Endothelial cell of umbilical vein (primary cell): Measurements from ENCODE around the gene DMRT3. TPM values are rescaled to one million over a fixed set of nuclear protein-coding genes. Genes with fewer than 3 reads are reported as not detected.

Source experiments
- BruUV-seq: library from RNA; stranded (reverse); fragments of 400-500 nt; replicated peaks from 2 replicates; lab custom pipeline; 2021; lab: Mats Ljungman, UMichigan
- CTCF ChIA-PET: fragments of 300-600, 350-600 bp; sonication (Branson Sonifier 250); formaldehyde crosslinking; loops from one replicate; lab custom pipeline; 2021; ENCODE audit warnings: antibody characterized with exemption, inconsistent platforms; lab: Charles Lee
- POLR2A ChIA-PET: fragments of 300-600, 350-600 bp; sonication (Branson Sonifier 250); formaldehyde crosslinking; loops from one replicate; lab custom pipeline; 2021; ENCODE audit warnings: antibody characterized with exemption, inconsistent platforms; lab: Charles Lee
- DNase-seq: peaks from one replicate; pipeline ENCODE4 v3.0.0-alpha.2; 2011; ENCODE audit warnings: low read depth, low spot score
- FAIRE-seq: peaks from 2 replicates; lab custom pipeline; 2011; peaks lifted over from hg19 to GRCh38; lab: Jason Lieb, UNC
- H2AFZ ChIP-seq: 2 replicates; pipeline ENCODE4 v1.6.0; 2012; ENCODE audit warnings: low read depth, low read length, control low read depth, inconsistent platforms
- H3K27ac ChIP-seq: 2 replicates; pipeline ENCODE4 v1.5.1; 2011; ENCODE audit warnings: low read depth, mild to moderate bottlenecking, control low read depth, low read length, moderate library complexity; ENCODE audit not compliant: insufficient read depth
- H3K27me3 ChIP-seq, 2 experiments: 2 replicates each; pipeline versions ENCODE4 v1.6.0 to v1.6.1; 2011; ENCODE audit warnings: low read length in 2 of 2, mixed read lengths in 1 of 2; ENCODE audit not compliant: control insufficient read depth in 2 of 2, insufficient read depth in 2 of 2
- H3K36me3 ChIP-seq, 2 experiments: 2 replicates in 1 of 2; 3 replicates in 1 of 2; pipeline ENCODE4 v1.5.1; 2011; ENCODE audit warnings: low read length in 2 of 2, mild to moderate bottlenecking in 1 of 2, moderate library complexity in 1 of 2; ENCODE audit not compliant: control insufficient read depth in 2 of 2, insufficient read depth in 2 of 2; ENCODE audit errors: extremely low read depth in 1 of 2
- H3K4me1 ChIP-seq: 3 replicates; pipeline ENCODE4 v1.5.1; 2011; ENCODE audit warnings: mild to moderate bottlenecking, low read length; ENCODE audit not compliant: control insufficient read depth, insufficient read depth; ENCODE audit errors: extremely low read depth
- H3K4me2 ChIP-seq: 2 replicates; pipeline ENCODE4 v1.6.1; 2011; ENCODE audit warnings: low read length, control low read depth, mixed read lengths; ENCODE audit not compliant: insufficient read depth
- H3K4me3 ChIP-seq, 3 experiments: fragments of 200-600 bp in 1 of 3; sonication (generic), shearing (Covaris generic) in 1 of 3; replicated peaks in 1 of 3; 2 replicates each; pipeline ENCODE4 v1.5.1; 2011 to 2016; ENCODE audit warnings: control low read depth in 3 of 3, low read length in 3 of 3, mild to moderate bottlenecking in 2 of 3, inconsistent platforms in 1 of 3, low read depth in 1 of 3, moderate library complexity in 1 of 3; ENCODE audit not compliant: insufficient read depth in 1 of 3
- H3K79me2 ChIP-seq: 2 replicates; pipeline ENCODE4 v1.6.0; 2012; ENCODE audit warnings: low read length, inconsistent platforms; ENCODE audit not compliant: control insufficient read depth, insufficient read depth
- H3K9ac ChIP-seq: replicated peaks from 2 replicates; pipeline ENCODE3; 2011; ENCODE audit warnings: low read length, control low read depth; ENCODE audit not compliant: insufficient read depth; ENCODE audit errors: extremely low read depth
- H3K9me1 ChIP-seq: replicated peaks from 3 replicates; pipeline ENCODE4 v1.6.0; 2011; ENCODE audit warnings: mild to moderate bottlenecking, low read length; ENCODE audit not compliant: control insufficient read depth, insufficient read depth; ENCODE audit errors: extremely low read depth
- H3K9me3 ChIP-seq: replicated peaks from 2 replicates; pipeline ENCODE4 v1.5.1; 2012; ENCODE audit warnings: low read length, inconsistent platforms; ENCODE audit not compliant: control insufficient read depth, insufficient read depth
- H4K20me1 ChIP-seq: replicated peaks from 2 replicates; pipeline ENCODE3; 2011; ENCODE audit warnings: mild to moderate bottlenecking, low read length; ENCODE audit not compliant: control insufficient read depth, insufficient read depth; ENCODE audit errors: extremely low read depth
- EZH2 ChIP-seq: IDR thresholded peaks from 2 replicates; pipeline ENCODE4 v1.6.1; 2012; ENCODE audit warnings: borderline replicate concordance, low read depth, mild to moderate bottlenecking, moderate library complexity, low read length, inconsistent platforms; ENCODE audit not compliant: severe bottlenecking
- FOS ChIP-seq: IDR thresholded peaks from 2 replicates; pipeline ENCODE4 v1.6.1; 2011; ENCODE audit warnings: mild to moderate bottlenecking, low read length, moderate library complexity, borderline replicate concordance; ENCODE audit not compliant: insufficient read depth
- GATA2 ChIP-seq: IDR thresholded peaks from 2 replicates; pipeline ENCODE4 v1.7.0; 2011; ENCODE audit warnings: low read depth, mild to moderate bottlenecking, moderate library complexity, mixed read lengths, low read length; ENCODE audit not compliant: insufficient read length, insufficient read depth
- JUN ChIP-seq: IDR thresholded peaks from 2 replicates; pipeline ENCODE4 v1.6.1; 2011; ENCODE audit warnings: borderline replicate concordance, low read depth; ENCODE audit not compliant: insufficient read length, insufficient read depth
- POLR2A ChIP-seq: IDR thresholded peaks from 2 replicates; pipeline ENCODE4 v1.6.1; 2012; ENCODE audit warnings: low read depth, mild to moderate bottlenecking, control low read depth, low read length
- POLR2AphosphoS5 ChIP-seq: IDR thresholded peaks from 2 replicates; pipeline ENCODE4 v1.6.1; 2012; ENCODE audit warnings: low read depth, mild to moderate bottlenecking, control low read depth, low read length, moderate library complexity; ENCODE audit not compliant: insufficient read depth
- dilution Hi-C: fragments of 300-500 bp; cut with MboI; formaldehyde crosslinking; loops from one replicate; pipeline ENCODE4 v1.15.0; 2019; ENCODE audit warnings: low sequenced_read_pairs; ENCODE audit not compliant: extremely low pct_ligation_motif_present
- intact Hi-C: fragments of 100-400 bp; cut with micrococcal nuclease; formaldehyde crosslinking; loops from one replicate; pipeline ENCODE4 v1.10.0; 2022
- polyA plus RNA-seq, 4 experiments: library from polyadenylated mRNA; depleted of rRNA in 3 of 4; stranded (reverse) in 3 of 4; unstranded in 1 of 4; fragments of >200 nt; gene quantifications; 2 replicates each; pipeline versions ENCODE4 v1.2.1 to v1.2.3, GENCODE V29; 2011 to 2012; ENCODE audit warnings: missing spikeins in 1 of 4
- total RNA-seq: library from RNA; stranded (reverse); gene quantifications from 2 replicates; pipeline ENCODE4 v1.2.3, GENCODE V29; 2021
- TF ChIP-seq, protein P1 (sequence below), 2 donors: IDR thresholded peaks; 1 replicate in 1 of 2; 2 replicates in 1 of 2; pipeline ENCODE4 v1.5.1; 2011; ENCODE audit warnings: low read length in 2 of 2, mild to moderate bottlenecking in 2 of 2, moderate library complexity in 2 of 2, control low read depth in 1 of 2, inconsistent platforms in 1 of 2, low read depth in 1 of 2; ENCODE audit not compliant: insufficient read depth in 1 of 2; ENCODE audit errors: extremely low read depth in 1 of 2
- TF ChIP-seq, protein P2 (sequence below): IDR thresholded peaks from 2 replicates; pipeline ENCODE4 v1.6.1; 2011; ENCODE audit not compliant: insufficient read depth, insufficient read length

The DMRT3 gene
- total and polyA plus RNA-seq, 2 donors (not counting 3 experiments of a cell fraction or from before 2014, with no cell fraction given), result not detected

DNA sequence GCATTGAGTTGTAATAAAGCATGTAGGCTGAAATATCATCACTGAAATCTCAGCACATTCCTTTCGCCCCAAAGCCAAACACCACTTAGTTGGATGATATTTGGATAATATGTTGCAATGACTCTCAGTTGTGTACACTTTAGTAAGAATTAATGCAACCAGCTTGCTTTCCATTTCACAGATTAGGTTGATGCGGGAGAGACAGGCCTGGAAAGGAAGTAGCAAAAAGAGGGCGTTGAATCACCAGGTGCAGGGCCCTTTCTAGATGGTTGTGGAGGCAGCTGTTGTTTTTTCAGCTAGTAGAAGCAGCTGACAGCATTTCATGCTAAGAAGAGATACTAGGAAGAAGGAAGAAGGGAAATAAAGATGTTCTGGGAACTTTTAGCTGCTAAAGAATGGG lies 30.9 kb downstream of the DMRT3 start:
- TF ChIP-seq GATA2, result no peak
- TF ChIP-seq, protein P1, sequence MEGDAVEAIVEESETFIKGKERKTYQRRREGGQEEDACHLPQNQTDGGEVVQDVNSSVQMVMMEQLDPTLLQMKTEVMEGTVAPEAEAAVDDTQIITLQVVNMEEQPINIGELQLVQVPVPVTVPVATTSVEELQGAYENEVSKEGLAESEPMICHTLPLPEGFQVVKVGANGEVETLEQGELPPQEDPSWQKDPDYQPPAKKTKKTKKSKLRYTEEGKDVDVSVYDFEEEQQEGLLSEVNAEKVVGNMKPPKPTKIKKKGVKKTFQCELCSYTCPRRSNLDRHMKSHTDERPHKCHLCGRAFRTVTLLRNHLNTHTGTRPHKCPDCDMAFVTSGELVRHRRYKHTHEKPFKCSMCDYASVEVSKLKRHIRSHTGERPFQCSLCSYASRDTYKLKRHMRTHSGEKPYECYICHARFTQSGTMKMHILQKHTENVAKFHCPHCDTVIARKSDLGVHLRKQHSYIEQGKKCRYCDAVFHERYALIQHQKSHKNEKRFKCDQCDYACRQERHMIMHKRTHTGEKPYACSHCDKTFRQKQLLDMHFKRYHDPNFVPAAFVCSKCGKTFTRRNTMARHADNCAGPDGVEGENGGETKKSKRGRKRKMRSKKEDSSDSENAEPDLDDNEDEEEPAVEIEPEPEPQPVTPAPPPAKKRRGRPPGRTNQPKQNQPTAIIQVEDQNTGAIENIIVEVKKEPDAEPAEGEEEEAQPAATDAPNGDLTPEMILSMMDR (IDR thresholded peaks at IDR 0.05; ENCODE audit: extremely low read depth in 1 of 2, insufficient read depth in 1 of 2, low read depth in 1 of 2, low read length in 2 of 2), result no peak
- TF ChIP-seq, protein P2, sequence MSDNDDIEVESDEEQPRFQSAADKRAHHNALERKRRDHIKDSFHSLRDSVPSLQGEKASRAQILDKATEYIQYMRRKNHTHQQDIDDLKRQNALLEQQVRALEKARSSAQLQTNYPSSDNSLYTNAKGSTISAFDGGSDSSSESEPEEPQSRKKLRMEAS, result no peak
- TF ChIP-seq POLR2AphosphoS5, result no peak
- no peak for TF ChIP-seq EZH2
- no peak for TF ChIP-seq POLR2A
- no peak for TF ChIP-seq JUN
- TF ChIP-seq FOS, result no peak
- DNase-seq, result no peak
- BruUV-seq, result no TSS peak
- no peaks in the 10 kb centered on the region for H3K79me2 ChIP-seq
- H3K4me3 ChIP-seq, result no peak overlapping the region
- H3K4me2 ChIP-seq, result no peak overlapping the region
- ChIA-PET POLR2A (no interaction called here), CTCF (interaction anchor here (1.1 kb wide), 1 partner anchor 117 kb away, joined by 4 read pairs; no protein-coding TSS in a partner anchor)
- no peaks in the 10 kb centered on the region for H3K4me1 ChIP-seq
- H3K36me3 ChIP-seq, result no peaks in the 10 kb centered on the region
- FAIRE-seq, result no peak
- dilution Hi-C loops, result no loop called here
- H3K9me1 ChIP-seq, result no peaks in the 10 kb centered on the region
- no peaks in the 10 kb centered on the region for H3K27me3 ChIP-seq
- H2AFZ ChIP-seq, result no peak overlapping the region
- no peaks in the 10 kb centered on the region for H4K20me1 ChIP-seq
- H3K9me3 ChIP-seq, result no peaks in the 10 kb centered on the region
- intact Hi-C loops, result loop anchor here (5.0 kb wide), 2 partner anchors 200 to 245 kb away; no protein-coding TSS in a partner anchor
- H3K27ac ChIP-seq, result no peak overlapping the region
- H3K9ac ChIP-seq, result no peak overlapping the region
